ENCODE measurements around the gene CACNA1I.

- no peak for TF ChIP-seq CTCF (conservative IDR thresholded peaks at IDR 0.05; ENCODE audit: low read depth, low read length)
- TF ChIP-seq EZH2 (IDR thresholded peaks at IDR 0.05; ENCODE audit: borderline replicate concordance, low read depth, low read length, poor library complexity, severe bottlenecking) = no peak
Measured at GRCh38 chr22:39675947-39676346, 105.4 kb downstream of the CACNA1I start.
